HepG2 (cell line): ENCODE results near the gene TMEM143. TPM values are rescaled to one million over a fixed set of nuclear protein-coding genes. Genes with fewer than 3 reads are reported as not detected.

Source experiments
- AFF4 ChIP-seq: sonication (generic); formaldehyde crosslinking; IDR thresholded peaks from 2 replicates; pipeline ENCODE4 v1.4.0; 2020; ENCODE audit warnings: missing genetic modification reagents
- ERF ChIP-seq: IDR thresholded peaks from 2 replicates; pipeline ENCODE4 v1.6.1; 2018; ENCODE audit warnings: missing biosample characterization, missing genetic modification reagents
- ETV5 ChIP-seq: IDR thresholded peaks from 2 replicates; pipeline ENCODE4 v1.6.1; 2018; ENCODE audit warnings: missing biosample characterization, missing genetic modification reagents, inconsistent platforms, borderline replicate concordance
- FLYWCH1 ChIP-seq: sonication (generic); formaldehyde crosslinking; IDR thresholded peaks from 2 replicates; pipeline ENCODE4 v1.8.1; 2023; ENCODE audit warnings: mild to moderate bottlenecking, missing genetic modification reagents
- FOXM1 ChIP-seq: sonication (generic); formaldehyde crosslinking; IDR thresholded peaks from 2 replicates; pipeline ENCODE4 v1.5.0; 2020; ENCODE audit warnings: missing genetic modification reagents
- HMG20B ChIP-seq: conservative IDR thresholded peaks from 2 replicates; pipeline ENCODE4 v1.6.1; 2016; ENCODE audit warnings: missing genetic modification reagents, missing compliant biosample characterization
- KLF16 ChIP-seq, 2 experiments: sonication (generic) in 1 of 2; formaldehyde crosslinking in 1 of 2; IDR thresholded peaks; 2 replicates each; pipeline versions ENCODE4 v1.6.1 to v1.8.0; 2016 to 2023; ENCODE audit warnings: missing genetic modification reagents in 2 of 2, missing compliant biosample characterization in 1 of 2
- MAF1 ChIP-seq: sonication (generic); formaldehyde crosslinking; IDR thresholded peaks from 2 replicates; pipeline ENCODE4 v1.5.0; 2020; ENCODE audit warnings: missing genetic modification reagents, borderline replicate concordance
- MXI1 ChIP-seq: IDR thresholded peaks from 3 replicates; pipeline ENCODE4 v1.6.1; 2012; ENCODE audit warnings: low read depth, low read length, inconsistent platforms, borderline replicate concordance
- SAP130 ChIP-seq: IDR thresholded peaks from 2 replicates; pipeline ENCODE4 v1.6.1; 2016; ENCODE audit warnings: low read depth
- SOX6 ChIP-seq, 2 experiments: fragments of 450-650 bp in 1 of 2; sonication (generic) in 1 of 2; formaldehyde crosslinking in 1 of 2; IDR thresholded peaks; 2 replicates each; pipeline versions ENCODE4 v1.4.0 to v1.6.1; 2017 to 2020; ENCODE audit warnings: antibody characterized with exemption in 1 of 2, mild to moderate bottlenecking in 1 of 2, missing genetic modification reagents in 1 of 2
- ZKSCAN5 ChIP-seq: sonication (generic); formaldehyde crosslinking; IDR thresholded peaks from 2 replicates; pipeline ENCODE4 v1.5.1; 2020; ENCODE audit warnings: mild to moderate bottlenecking, missing genetic modification reagents
- ZMYM2 ChIP-seq: sonication (generic); formaldehyde crosslinking; IDR thresholded peaks from 2 replicates; pipeline ENCODE4 v1.8.0; 2022; ENCODE audit warnings: mild to moderate bottlenecking, missing genetic modification reagents
- ZNF18 ChIP-seq: sonication (generic); formaldehyde crosslinking; IDR thresholded peaks from 2 replicates; pipeline ENCODE4 v1.8.0; 2022; ENCODE audit warnings: mild to moderate bottlenecking, missing genetic modification reagents; ENCODE audit not compliant: insufficient replicate concordance
- ZNF451 ChIP-seq: sonication (generic); formaldehyde crosslinking; IDR thresholded peaks from 2 replicates; pipeline ENCODE4 v1.5.0; 2020; ENCODE audit warnings: mild to moderate bottlenecking, missing genetic modification reagents
- ZNF501 ChIP-seq: sonication (generic); formaldehyde crosslinking; IDR thresholded peaks from 2 replicates; pipeline ENCODE4 v1.5.1; 2020; ENCODE audit warnings: mild to moderate bottlenecking, moderate library complexity, missing genetic modification reagents
- ZNF589 ChIP-seq: sonication (generic); formaldehyde crosslinking; conservative IDR thresholded peaks from 2 replicates; pipeline ENCODE4 v1.8.0; 2022; ENCODE audit warnings: mild to moderate bottlenecking, moderate library complexity, missing genetic modification reagents
- ZSCAN21 ChIP-seq: sonication (generic); formaldehyde crosslinking; IDR thresholded peaks from 2 replicates; pipeline ENCODE4 v1.8.0; 2022; ENCODE audit warnings: mild to moderate bottlenecking, missing genetic modification reagents, moderate library complexity, borderline replicate concordance
- ZZZ3 ChIP-seq: sonication (generic); formaldehyde crosslinking; IDR thresholded peaks from 2 replicates; pipeline ENCODE4 v1.4.0; 2020; ENCODE audit warnings: missing genetic modification reagents, mild to moderate bottlenecking, borderline replicate concordance
- polyA plus RNA-seq, 8 experiments: library from polyadenylated mRNA; depleted of rRNA in 3 of 8; stranded (reverse) in 7 of 8; unstranded in 1 of 8; fragments of >200 nt; fragmentation: Illumina TruSeq in 4 of 8; extraction: Trizol in 4 of 8; gene quantifications; 2 replicates each; pipeline versions ENCODE4 v1.2.1 to v1.2.3, GENCODE V29; 2011 to 2016; ENCODE audit warnings: low read depth in 4 of 8, missing spikeins in 1 of 8, mixed read lengths in 1 of 8; ENCODE audit not compliant: insufficient read depth in 1 of 8
- total RNA-seq, 5 experiments: library from RNA; depleted of rRNA; stranded (reverse); fragments of >200 nt; fragmentation: Illumina TruSeq; extraction: Trizol; gene quantifications; 2 replicates each; pipeline ENCODE4 v1.2.3, GENCODE V29; 2016; ENCODE audit warnings: low read depth in 1 of 5
- TF ChIP-seq, protein P1 (sequence below): sonication (generic); formaldehyde crosslinking; IDR thresholded peaks from 2 replicates; pipeline ENCODE4 v1.5.1; 2020; ENCODE audit warnings: mild to moderate bottlenecking, missing genetic modification reagents, borderline replicate concordance
- TF ChIP-seq, protein P2 (sequence below): IDR thresholded peaks from 2 replicates; pipeline ENCODE4 v1.6.1; 2016; ENCODE audit warnings: missing compliant biosample characterization, missing genetic modification reagents, borderline replicate concordance

Gene TMEM143
- total and polyA plus RNA-seq, 2 of the 13 experiments (the other 11 are each of a cell fraction or from before 2014, with no cell fraction given), result 7.7 to 11.3 TPM

DNA sequence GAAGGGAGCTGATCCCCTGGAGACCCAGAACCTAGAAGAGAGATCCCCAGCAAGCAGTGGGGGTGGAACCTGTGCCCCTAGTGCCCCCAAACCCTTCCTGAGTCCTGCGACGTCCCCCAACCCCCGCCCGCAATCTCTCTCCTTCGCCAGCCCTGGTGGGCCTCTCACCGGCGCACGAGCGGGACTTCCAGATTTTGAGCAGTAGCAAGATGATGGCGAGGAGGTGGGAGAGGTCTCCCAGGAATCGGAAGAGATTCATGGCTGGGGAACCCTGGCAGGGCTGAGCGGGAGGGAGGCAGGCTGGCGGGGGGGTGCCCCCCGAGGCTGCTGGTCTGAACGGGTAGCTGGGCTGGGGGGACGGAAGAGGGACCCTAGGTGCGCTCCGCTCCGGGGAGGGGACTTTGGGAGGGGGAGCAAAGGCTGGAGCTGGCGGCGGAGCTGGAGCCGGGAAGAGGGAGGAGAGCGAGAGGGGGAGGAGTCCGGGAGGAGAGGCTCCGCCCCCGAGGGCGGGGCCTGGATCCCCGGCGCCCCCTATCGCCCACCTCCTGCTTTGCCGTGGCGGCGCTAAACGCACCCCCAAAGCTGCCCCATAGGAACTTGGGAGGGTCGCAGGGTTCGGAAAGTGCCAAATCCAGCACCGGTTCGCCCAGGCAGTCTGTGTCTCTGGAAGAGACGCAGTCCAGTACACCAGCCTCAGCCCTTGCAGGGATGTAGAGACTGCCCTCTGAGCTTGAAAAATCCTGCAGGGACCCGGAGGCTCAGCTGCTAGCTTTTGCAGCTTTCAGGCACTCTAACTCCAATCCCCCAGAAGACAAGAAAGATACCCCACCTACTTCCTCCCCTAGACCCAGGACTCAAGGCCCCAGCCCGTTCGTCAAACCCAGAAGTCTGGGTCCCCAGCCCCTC is 27.6 kb upstream of the TMEM143 start, which contains the start of gene KDELR1 (continued):
- no peak for TF ChIP-seq HMG20B (CRISPR knock-in tag)
- TF ChIP-seq MAF1 (CRISPR knock-in tag), result no peak
- peak; percentile 50 for TF ChIP-seq SAP130 (CRISPR knock-in tag)
- TF ChIP-seq ZNF451 (CRISPR knock-in tag), result no peak
- peak in 1 of 2 experiments; percentile 1; a peak in 1 of 4 replicates for TF ChIP-seq KLF16 (CRISPR knock-in tag; IDR thresholded peaks at IDR 0.05)
- peak; percentile 46 for TF ChIP-seq ZNF18
- no peak for TF ChIP-seq ZSCAN21 (CRISPR knock-in tag)
- TF ChIP-seq AFF4, result no peak
- TF ChIP-seq ZNF501 (CRISPR knock-in tag), result peak; percentile 80
- TF ChIP-seq FOXM1 (CRISPR knock-in tag), result no peak
- TF ChIP-seq ERF, result peak; percentile 61; the same call in 1 of the 2 replicates
- TF ChIP-seq, protein P1, sequence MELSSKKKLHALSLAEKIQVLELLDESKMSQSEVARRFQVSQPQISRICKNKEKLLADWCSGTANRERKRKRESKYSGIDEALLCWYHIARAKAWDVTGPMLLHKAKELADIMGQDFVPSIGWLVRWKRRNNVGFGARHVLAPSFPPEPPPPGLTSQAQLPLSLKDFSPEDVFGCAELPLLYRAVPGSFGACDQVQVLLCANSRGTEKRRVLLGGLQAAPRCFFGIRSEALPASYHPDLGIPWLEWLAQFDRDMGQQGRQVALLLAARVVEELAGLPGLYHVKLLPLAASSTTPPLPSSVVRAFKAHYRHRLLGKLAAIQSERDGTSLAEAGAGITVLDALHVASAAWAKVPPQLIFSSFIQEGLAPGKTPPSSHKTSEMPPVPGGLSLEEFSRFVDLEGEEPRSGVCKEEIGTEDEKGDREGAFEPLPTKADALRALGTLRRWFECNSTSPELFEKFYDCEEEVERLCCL, result no peak
- peak; percentile 51; the same call in 1 of the 3 replicates for TF ChIP-seq MXI1
- no peak for TF ChIP-seq ZKSCAN5 (CRISPR knock-in tag)
- no peak for TF ChIP-seq SOX6 (IDR thresholded peaks at IDR 0.05)
- TF ChIP-seq SOX6 (CRISPR knock-in tag; IDR thresholded peaks at IDR 0.05), result 0 out of 2 replicates have a peak, but pooled peaks have one; percentile 15
- TF ChIP-seq ETV5 (CRISPR knock-in tag), result no peak
- no peak for TF ChIP-seq ZNF589 (CRISPR knock-in tag)
- TF ChIP-seq ZMYM2 (CRISPR knock-in tag), result 0 out of 2 replicates have a peak, but pooled peaks have one; percentile 19
- TF ChIP-seq, protein P2, sequence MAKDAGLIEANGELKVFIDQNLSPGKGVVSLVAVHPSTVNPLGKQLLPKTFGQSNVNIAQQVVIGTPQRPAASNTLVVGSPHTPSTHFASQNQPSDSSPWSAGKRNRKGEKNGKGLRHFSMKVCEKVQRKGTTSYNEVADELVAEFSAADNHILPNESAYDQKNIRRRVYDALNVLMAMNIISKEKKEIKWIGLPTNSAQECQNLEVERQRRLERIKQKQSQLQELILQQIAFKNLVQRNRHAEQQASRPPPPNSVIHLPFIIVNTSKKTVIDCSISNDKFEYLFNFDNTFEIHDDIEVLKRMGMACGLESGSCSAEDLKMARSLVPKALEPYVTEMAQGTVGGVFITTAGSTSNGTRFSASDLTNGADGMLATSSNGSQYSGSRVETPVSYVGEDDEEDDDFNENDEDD (CRISPR knock-in tag), result no peak
- TF ChIP-seq ZZZ3 (CRISPR knock-in tag), result no peak
- peak; percentile 11; the same call in 1 of the 2 replicates for TF ChIP-seq FLYWCH1 (CRISPR knock-in tag)
